Endothelial cell (in vitro differentiated cells): Measurements from ENCODE around the gene SAMD10. TPM values are rescaled to one million over a fixed set of nuclear protein-coding genes. Genes with fewer than 3 reads are reported as not detected.

Experiments
- DNase-seq: peaks from one replicate; pipeline ENCODE4 v3.0.0; 2021; ENCODE audit warnings: low spot score
- H3K27ac Mint-ChIP-seq: one replicate; pipeline ENCODE4 v1.8.0; 2021; ENCODE audit warnings: mixed read lengths, inconsistent platforms; ENCODE audit not compliant: unreplicated experiment
- H3K27me3 Mint-ChIP-seq: one replicate; pipeline ENCODE4 v1.8.0; 2021; ENCODE audit warnings: mild to moderate bottlenecking, moderate library complexity, mixed read lengths, inconsistent platforms; ENCODE audit not compliant: unreplicated experiment
- H3K36me3 Mint-ChIP-seq: one replicate; pipeline ENCODE4 v1.8.0; 2021; ENCODE audit warnings: mild to moderate bottlenecking, low read depth, mixed read lengths, inconsistent platforms; ENCODE audit not compliant: unreplicated experiment
- H3K4me1 Mint-ChIP-seq: one replicate; pipeline ENCODE4 v1.8.0; 2021; ENCODE audit warnings: mild to moderate bottlenecking, mixed read lengths, inconsistent platforms; ENCODE audit not compliant: unreplicated experiment
- H3K4me3 Mint-ChIP-seq: one replicate; pipeline ENCODE4 v1.8.0; 2021; ENCODE audit warnings: mild to moderate bottlenecking, mixed read lengths, inconsistent platforms; ENCODE audit not compliant: unreplicated experiment
- H3K9me3 Mint-ChIP-seq: one replicate; pipeline ENCODE4 v1.8.0; 2021; ENCODE audit warnings: mixed read lengths, inconsistent platforms; ENCODE audit not compliant: unreplicated experiment
- total RNA-seq: library from RNA; stranded (reverse); fragmentation: NEBNext Ultra II Directional; extraction: Animal tissue kit (Norgen Biotek cat#: 25700); gene quantifications from one replicate; pipeline ENCODE4 v1.2.1, GENCODE V29; 2021; ENCODE audit not compliant: unreplicated experiment
- TF ChIP-seq, protein P1 (sequence below): fragments of 200-600 bp; sonication (generic); IDR thresholded peaks from one replicate; pipeline ENCODE4 v1.5.0; 2021; ENCODE audit warnings: antibody characterized with exemption; ENCODE audit not compliant: unreplicated experiment

The SAMD10 gene
- total RNA-seq, 1 donor from 2014 or later, result 5.0 TPM

DNA sequence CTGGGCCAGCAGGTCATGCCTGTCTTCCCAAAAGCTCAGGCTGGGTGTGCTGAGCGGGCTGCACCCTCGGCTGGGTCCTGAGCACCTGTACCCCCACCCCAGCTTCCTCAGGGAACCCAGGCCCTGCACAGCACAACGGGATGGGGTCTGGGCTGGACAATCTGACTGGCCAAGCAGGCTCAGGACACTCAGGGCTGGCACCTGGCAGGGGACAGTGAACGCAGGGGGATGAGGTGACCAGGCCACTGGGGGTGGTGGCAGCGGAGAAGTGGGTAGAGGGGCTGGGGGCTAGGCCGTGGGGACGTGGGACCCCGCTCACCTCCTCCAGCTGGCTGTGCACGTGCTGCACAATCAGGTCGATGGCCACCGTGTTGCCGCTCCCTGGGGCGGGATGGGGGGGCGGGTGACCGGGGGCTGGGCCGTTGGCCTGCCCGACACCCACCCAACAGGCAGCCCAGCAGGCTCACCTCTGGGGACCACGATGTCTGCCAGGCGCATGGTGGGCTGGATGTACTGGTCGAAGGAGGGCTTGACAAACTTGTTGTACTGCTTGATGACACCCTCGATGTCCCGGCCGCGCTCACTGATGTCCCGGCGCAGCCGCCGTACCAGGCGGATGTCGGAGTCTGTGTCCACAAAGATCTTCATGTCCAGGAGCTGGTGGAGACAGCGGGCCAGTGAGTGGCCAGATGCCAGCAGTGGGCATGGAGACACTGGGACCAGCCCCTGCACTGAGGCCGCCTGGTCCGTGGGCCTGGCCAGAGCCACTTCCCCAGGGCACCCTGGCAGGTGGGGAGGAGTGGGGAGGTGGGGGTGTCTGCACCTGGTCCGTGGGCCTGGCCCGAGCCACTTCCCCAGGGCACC lies 35.1 kb downstream of the SAMD10 start:
- peaks cover 18% of the 10 kb centered on the region for H3K4me1 Mint-ChIP-seq
- H3K4me3 Mint-ChIP-seq, result no peak overlapping the region
- H3K36me3 Mint-ChIP-seq, result peaks cover 15% of the 10 kb centered on the region
- H3K9me3 Mint-ChIP-seq, result no peaks in the 10 kb centered on the region
- no peak overlapping the region for H3K27ac Mint-ChIP-seq
- peaks cover 17% of the 10 kb centered on the region for H3K27me3 Mint-ChIP-seq
- DNase-seq, result no peak
- TF ChIP-seq, protein P1, sequence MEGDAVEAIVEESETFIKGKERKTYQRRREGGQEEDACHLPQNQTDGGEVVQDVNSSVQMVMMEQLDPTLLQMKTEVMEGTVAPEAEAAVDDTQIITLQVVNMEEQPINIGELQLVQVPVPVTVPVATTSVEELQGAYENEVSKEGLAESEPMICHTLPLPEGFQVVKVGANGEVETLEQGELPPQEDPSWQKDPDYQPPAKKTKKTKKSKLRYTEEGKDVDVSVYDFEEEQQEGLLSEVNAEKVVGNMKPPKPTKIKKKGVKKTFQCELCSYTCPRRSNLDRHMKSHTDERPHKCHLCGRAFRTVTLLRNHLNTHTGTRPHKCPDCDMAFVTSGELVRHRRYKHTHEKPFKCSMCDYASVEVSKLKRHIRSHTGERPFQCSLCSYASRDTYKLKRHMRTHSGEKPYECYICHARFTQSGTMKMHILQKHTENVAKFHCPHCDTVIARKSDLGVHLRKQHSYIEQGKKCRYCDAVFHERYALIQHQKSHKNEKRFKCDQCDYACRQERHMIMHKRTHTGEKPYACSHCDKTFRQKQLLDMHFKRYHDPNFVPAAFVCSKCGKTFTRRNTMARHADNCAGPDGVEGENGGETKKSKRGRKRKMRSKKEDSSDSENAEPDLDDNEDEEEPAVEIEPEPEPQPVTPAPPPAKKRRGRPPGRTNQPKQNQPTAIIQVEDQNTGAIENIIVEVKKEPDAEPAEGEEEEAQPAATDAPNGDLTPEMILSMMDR, result no peak

DNA sequence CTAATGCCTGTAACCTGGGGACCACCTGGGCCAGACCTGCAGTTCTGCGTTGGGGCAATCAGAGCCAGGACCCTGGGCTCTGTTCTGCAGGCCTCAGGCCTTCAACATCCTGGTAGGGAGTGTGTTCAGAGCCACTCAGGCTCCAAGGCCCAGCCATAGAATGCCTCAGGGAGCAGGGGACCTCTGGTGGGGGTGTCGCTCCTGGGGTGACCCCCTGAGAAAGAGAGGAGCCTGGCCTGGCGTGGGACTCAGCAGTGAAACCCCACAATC lies 35.7 kb downstream of the SAMD10 start:
- no peak overlapping the region for H3K4me3 Mint-ChIP-seq
- TF ChIP-seq, protein P1, result no peak
- H3K36me3 Mint-ChIP-seq, result peaks cover 15% of the 10 kb centered on the region
- no peaks in the 10 kb centered on the region for H3K9me3 Mint-ChIP-seq
- H3K27me3 Mint-ChIP-seq, result peaks cover 13% of the 10 kb centered on the region
- DNase-seq, result no peak
- H3K27ac Mint-ChIP-seq, result no peak overlapping the region
- H3K4me1 Mint-ChIP-seq, result peaks cover 15% of the 10 kb centered on the region

DNA sequence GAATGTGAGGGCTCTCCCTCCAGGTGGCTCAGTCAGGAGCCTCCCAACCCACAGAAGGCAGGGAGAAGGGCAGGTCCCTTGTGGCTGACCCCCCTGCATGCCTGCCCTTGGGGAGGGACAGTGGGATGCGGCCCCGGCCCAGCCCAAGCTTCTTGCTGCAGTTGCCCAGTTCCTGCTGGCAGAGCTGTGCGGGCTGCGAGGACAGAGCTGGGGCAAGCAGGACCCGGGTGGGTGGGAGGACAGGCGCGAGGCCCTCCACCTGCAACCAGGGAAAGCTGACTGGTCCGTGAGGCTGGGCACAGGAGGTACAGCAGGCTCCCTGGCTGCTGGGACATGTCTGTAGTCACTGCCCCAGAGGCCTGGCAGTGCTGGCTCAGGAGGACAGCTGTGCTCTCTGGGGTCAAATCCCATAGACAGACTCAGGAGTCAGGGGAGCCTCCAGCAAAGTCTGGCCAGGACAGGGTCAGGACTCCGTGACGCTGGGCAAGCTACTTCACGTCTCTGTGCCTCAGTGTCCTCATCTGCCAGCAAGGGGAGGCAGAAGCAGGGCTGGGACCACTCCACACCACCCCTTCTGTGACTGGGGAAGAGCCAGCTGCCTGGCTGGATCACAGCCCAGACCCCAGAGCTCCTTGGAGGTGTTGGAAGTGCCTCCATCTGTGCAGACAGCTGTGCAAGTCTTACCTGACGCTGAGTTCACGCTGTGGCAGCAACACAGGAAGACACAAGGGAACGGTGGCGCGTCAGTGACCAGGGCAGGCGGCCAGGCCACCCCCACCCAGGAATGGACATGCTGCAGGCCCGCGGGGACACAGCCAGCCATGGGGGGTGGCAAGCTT lies 36.3 kb downstream of the SAMD10 start:
- Mint-ChIP-seq H3K4me1 (peaks cover 11% of the 10 kb centered on the region), H3K36me3 (peaks cover 15% of the 10 kb centered on the region), H3K4me3 (no peak overlapping the region), H3K9me3 (no peaks in the 10 kb centered on the region), H3K27ac (no peak overlapping the region), H3K27me3 (peaks cover 9% of the 10 kb centered on the region)
- TF ChIP-seq, protein P1, result no peak
- no peak for DNase-seq

DNA sequence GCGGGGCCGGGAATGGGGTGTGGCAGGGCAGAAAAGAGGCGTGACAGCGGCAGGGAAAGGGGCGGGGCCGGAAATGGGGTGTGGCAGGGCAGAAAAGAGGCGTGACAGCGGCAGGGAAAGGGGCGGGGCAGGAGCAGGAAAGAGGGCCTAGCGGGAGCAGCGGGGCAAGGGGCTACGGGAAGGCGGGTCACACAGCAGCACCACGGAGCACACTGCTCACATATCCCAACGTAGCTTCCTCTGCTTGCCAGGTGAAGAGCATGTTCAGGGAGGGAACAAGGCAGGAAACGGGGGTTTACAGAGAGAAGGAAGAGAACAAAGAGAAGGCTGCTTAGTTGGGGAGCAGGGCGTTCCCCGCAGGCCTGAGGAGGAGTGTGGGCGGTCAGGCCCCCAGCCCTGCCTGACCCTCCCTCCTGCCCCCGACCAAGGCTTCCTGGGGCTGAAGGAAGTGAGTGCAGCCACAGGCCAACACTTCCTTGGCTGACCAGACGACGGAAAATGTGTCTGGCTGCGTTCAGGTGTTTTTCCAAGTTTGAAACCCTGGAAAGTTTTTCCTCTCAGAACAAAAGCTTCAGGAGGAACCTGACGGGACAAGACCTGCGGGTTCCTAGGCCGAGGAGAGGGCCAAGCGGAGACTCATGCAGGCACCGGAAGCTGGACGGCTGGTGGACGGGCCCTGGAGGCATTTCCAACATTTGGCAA lies 37.0 kb downstream of the SAMD10 start:
- peak; percentile 53 for DNase-seq
- Mint-ChIP-seq H3K9me3 (no peaks in the 10 kb centered on the region), H3K27me3 (peaks cover 11% of the 10 kb centered on the region)

More for the DNA sequence above, 37.0 kb downstream of the SAMD10 start:
- peaks cover 15% of the 10 kb centered on the region for H3K36me3 Mint-ChIP-seq
- TF ChIP-seq, protein P1, result no peak
- peak overlapping the region; percentile 90 for H3K27ac Mint-ChIP-seq
- peak overlapping the region; percentile 85 for H3K4me3 Mint-ChIP-seq
- H3K4me1 Mint-ChIP-seq, result peaks cover 11% of the 10 kb centered on the region
